MM.1S (cell line): ENCODE data around the gene CCSER1.

ENCODE experiments used
- DNase-seq: peaks from one replicate; pipeline ENCODE4 v3.0.0-alpha.2; 2015
- H2AFZ ChIP-seq: fragments of 300-600 bp; sonication (generic); 2 replicates; pipeline ENCODE4 v1.6.0; 2016; ENCODE audit warnings: antibody characterized with exemption, low read length
- H3F3A ChIP-seq: fragments of 300-600 bp; sonication (generic); 2 replicates; pipeline ENCODE4 v1.6.1; 2016; ENCODE audit warnings: mild to moderate bottlenecking, antibody characterized with exemption, low read length, moderate library complexity, mixed read lengths; ENCODE audit not compliant: insufficient read depth
- H3K27ac ChIP-seq: fragments of 300-600 bp; sonication (generic); 2 replicates; pipeline ENCODE4 v1.5.1; 2016; ENCODE audit warnings: mild to moderate bottlenecking, low read length
- H3K27me3 ChIP-seq: fragments of 300-600 bp; sonication (generic); replicated peaks from 2 replicates; pipeline ENCODE4 v1.6.0; 2016; ENCODE audit warnings: low read length; ENCODE audit not compliant: insufficient read depth
- H3K36me3 ChIP-seq: fragments of 300-600 bp; sonication (generic); replicated peaks from 2 replicates; pipeline ENCODE4 v1.6.1; 2016; ENCODE audit warnings: mild to moderate bottlenecking, low read length, mixed read lengths; ENCODE audit not compliant: insufficient read depth
- H3K4me1 ChIP-seq: fragments of 300-600 bp; sonication (generic); 2 replicates; pipeline ENCODE4 v1.6.1; 2016; ENCODE audit warnings: low read length, mixed read lengths
- H3K4me2 ChIP-seq: fragments of 300-600 bp; sonication (generic); 2 replicates; pipeline ENCODE4 v1.6.0; 2016; ENCODE audit warnings: low read depth, low read length
- H3K4me3 ChIP-seq: fragments of 300-600 bp; sonication (generic); 2 replicates; pipeline ENCODE4 v1.5.1; 2016; ENCODE audit warnings: low read length, mixed read lengths
- H3K79me2 ChIP-seq: fragments of 300-600 bp; sonication (generic); 2 replicates; pipeline ENCODE4 v1.6.1; 2016; ENCODE audit warnings: mixed run types, low read length, mixed read lengths
- H3K9ac ChIP-seq: fragments of 300-600 bp; sonication (generic); 2 replicates; pipeline ENCODE4 v1.6.1; 2016; ENCODE audit warnings: low read length, mixed read lengths
- H3K9me2 ChIP-seq: fragments of 300-600 bp; sonication (generic); replicated peaks from 2 replicates; pipeline ENCODE4 v1.6.1; 2016; ENCODE audit warnings: mild to moderate bottlenecking, low read length, mixed read lengths; ENCODE audit not compliant: insufficient read depth
- H3K9me3 ChIP-seq: fragments of 300-600 bp; sonication (generic); replicated peaks from 2 replicates; pipeline ENCODE4 v1.6.1; 2016; ENCODE audit warnings: mild to moderate bottlenecking, low read length, mixed read lengths; ENCODE audit not compliant: insufficient read depth
- H4K20me1 ChIP-seq: fragments of 300-600 bp; sonication (generic); 2 replicates; pipeline ENCODE4 v1.6.1; 2016; ENCODE audit warnings: mild to moderate bottlenecking, low read length, moderate library complexity, mixed read lengths; ENCODE audit not compliant: insufficient read depth
- CTCF ChIP-seq: fragments of 300-600 bp; sonication (generic); IDR thresholded peaks from 2 replicates; pipeline ENCODE4 v1.5.1; 2016; ENCODE audit warnings: antibody characterized with exemption, low read length, mixed read lengths
- EZH2 ChIP-seq: fragments of 300-600 bp; sonication (generic); optimal IDR thresholded peaks from 2 replicates; pipeline ENCODE3; 2017; ENCODE audit warnings: low read depth, mild to moderate bottlenecking, antibody characterized with exemption, low read length, mixed read lengths
- EZH2phosphoT487 ChIP-seq: fragments of 300-600 bp; sonication (generic); IDR thresholded peaks from 2 replicates; pipeline ENCODE4 v1.6.1; 2018; ENCODE audit warnings: antibody characterized with exemption, low read length

CCSER1 gene

GRCh38 chr4:91015861-91016260 lies 888.7 kb downstream of the CCSER1 start:
- no peak overlapping the region for H3K4me3 ChIP-seq
- H3K9me2 ChIP-seq, result no peaks in the 10 kb centered on the region
- H2AFZ ChIP-seq, result no peak overlapping the region
- H3K79me2 ChIP-seq, result no peaks in the 10 kb centered on the region
- DNase-seq, result no peak
- no peaks in the 10 kb centered on the region for H3K36me3 ChIP-seq
- H3K9me3 ChIP-seq, result no peaks in the 10 kb centered on the region
- H4K20me1 ChIP-seq, result no peaks in the 10 kb centered on the region
- no peaks in the 10 kb centered on the region for H3K27me3 ChIP-seq
- H3K27ac ChIP-seq, result no peak overlapping the region
- H3K4me1 ChIP-seq, result no peaks in the 10 kb centered on the region
- H3K4me2 ChIP-seq, result no peak overlapping the region
- no peak for TF ChIP-seq EZH2phosphoT487
- TF ChIP-seq EZH2, result no peak
- TF ChIP-seq CTCF, result no peak
- H3K9ac ChIP-seq, result no peak overlapping the region
- no peaks in the 10 kb centered on the region for H3F3A ChIP-seq

GRCh38 chr4:91019513-91019912 lies 892.3 kb downstream of the CCSER1 start:
- Histone ChIP-seq H3K79me2 (no peaks in the 10 kb centered on the region), H3K4me2 (no peak overlapping the region), H3K27me3 (no peaks in the 10 kb centered on the region), H3K36me3 (no peaks in the 10 kb centered on the region), H2AFZ (no peak overlapping the region), H3K9ac (no peak overlapping the region), H3K9me2 (no peaks in the 10 kb centered on the region), H3K9me3 (no peaks in the 10 kb centered on the region), H3F3A (no peaks in the 10 kb centered on the region), H4K20me1 (no peaks in the 10 kb centered on the region), H3K27ac (no peak overlapping the region), H3K4me3 (no peak overlapping the region), H3K4me1 (no peaks in the 10 kb centered on the region)
- DNase-seq, result no peak
- TF ChIP-seq EZH2phosphoT487 (no peak), CTCF (no peak), EZH2 (no peak)

- no peaks in the 10 kb centered on the region for H3K9me2 ChIP-seq
- H3K4me3 ChIP-seq, result no peak overlapping the region
- no peak for DNase-seq
- no peaks in the 10 kb centered on the region for H3K27me3 ChIP-seq
- H3K4me1 ChIP-seq, result no peaks in the 10 kb centered on the region
- H3K36me3 ChIP-seq, result no peaks in the 10 kb centered on the region
- no peaks in the 10 kb centered on the region for H3K9me3 ChIP-seq
- H3F3A ChIP-seq, result no peaks in the 10 kb centered on the region
- H4K20me1 ChIP-seq, result no peaks in the 10 kb centered on the region
- no peak for TF ChIP-seq CTCF
- no peak for TF ChIP-seq EZH2
- no peak for TF ChIP-seq EZH2phosphoT487
- H3K79me2 ChIP-seq, result no peaks in the 10 kb centered on the region
- no peak overlapping the region for H3K9ac ChIP-seq
- H3K4me2 ChIP-seq, result no peak overlapping the region
- no peak overlapping the region for H3K27ac ChIP-seq
- H2AFZ ChIP-seq, result no peak overlapping the region
Observed at GRCh38 chr4:91025241-91026148, 898.3 kb downstream of the CCSER1 start.
